A549 treated with GW870086 at 1 μM for 4 hours (cell line): ENCODE results near the gene TAS2R10. TPM values are rescaled to one million over a fixed set of nuclear protein-coding genes. Genes with fewer than 3 reads are reported as not detected.

Source experiments
- total RNA-seq: library from RNA; stranded (reverse); fragments of 200-300 nt; extraction: Qiagen RNA extraction; gene quantifications from 5 replicates; pipeline ENCODE4 v1.2.3, GENCODE V29; 2022; ENCODE audit warnings: low read depth

TAS2R10 gene, protein sequence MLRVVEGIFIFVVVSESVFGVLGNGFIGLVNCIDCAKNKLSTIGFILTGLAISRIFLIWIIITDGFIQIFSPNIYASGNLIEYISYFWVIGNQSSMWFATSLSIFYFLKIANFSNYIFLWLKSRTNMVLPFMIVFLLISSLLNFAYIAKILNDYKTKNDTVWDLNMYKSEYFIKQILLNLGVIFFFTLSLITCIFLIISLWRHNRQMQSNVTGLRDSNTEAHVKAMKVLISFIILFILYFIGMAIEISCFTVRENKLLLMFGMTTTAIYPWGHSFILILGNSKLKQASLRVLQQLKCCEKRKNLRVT
- total RNA-seq: not detected in 5 replicates

DNA sequence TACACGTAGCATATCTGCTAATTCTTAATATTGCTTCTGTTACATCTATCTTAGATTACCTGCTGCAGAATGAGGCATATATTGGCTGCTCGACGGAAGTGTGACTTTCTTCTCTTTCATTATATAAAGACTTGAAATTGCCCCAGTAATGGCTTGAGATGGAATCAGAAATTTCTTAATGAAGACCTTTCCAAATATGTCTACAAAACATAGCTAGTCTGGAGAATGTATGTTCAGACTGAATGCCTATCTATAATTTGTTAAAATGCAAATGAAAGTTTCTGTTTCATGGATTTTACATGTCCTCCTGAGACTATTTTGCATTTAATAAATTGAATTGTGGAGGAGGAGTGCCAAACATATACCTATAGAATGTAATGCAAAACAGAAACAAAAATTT, at the start of gene TAS2R10:
Gene TAS2R10 (minus strand): TSS at position 101 of the 400 bp plus-strand sequence. CDS start 89 bp downstream, at position 12.

DNA sequence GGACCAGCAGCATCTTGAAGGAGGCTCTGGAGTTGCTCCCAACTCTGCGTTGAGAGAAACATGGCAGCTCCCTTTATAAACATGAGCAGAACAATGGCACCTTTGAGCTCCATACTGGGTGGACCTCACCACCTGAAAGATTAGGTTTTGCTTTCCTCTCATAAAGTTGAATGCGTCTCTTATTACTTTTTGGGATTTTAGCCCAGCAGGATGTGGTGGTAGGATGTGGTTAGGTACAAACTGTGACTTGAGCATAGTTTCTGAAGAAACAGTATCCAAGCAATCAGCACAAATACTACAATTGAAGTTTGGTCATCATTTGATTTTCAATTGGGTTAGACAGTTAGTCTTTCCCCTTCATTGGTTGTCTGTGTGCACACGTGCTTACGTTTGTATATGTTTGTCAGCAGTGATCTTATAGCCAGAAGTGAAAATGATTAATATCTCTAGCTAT, 23.3 kb upstream of the TAS2R10 start, which contains the start of gene PRR4:
Gene PRR4 (minus strand): TSS at position 51 of the 454 bp plus-strand sequence. CDS start 38 bp downstream, at position 13.

DNA sequence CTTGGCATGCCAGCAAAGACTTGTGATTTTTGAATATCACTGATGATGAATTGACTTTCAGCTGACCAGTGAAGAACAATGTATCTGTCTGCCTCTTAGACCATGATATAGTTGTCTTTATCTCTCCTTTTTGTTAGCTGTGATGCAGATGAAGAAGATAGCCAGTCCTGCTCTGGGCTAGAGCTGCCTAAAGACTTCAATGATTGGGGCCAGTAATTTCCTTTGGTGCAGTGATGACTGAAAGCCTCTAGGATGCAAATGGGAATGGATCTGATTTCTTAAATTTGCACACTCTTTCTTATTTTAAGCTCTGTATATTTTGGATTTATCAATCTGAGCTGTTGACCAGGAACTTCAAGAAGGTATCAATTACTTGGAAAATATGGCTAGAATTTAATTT, 16.1 kb downstream of the TAS2R10 start, which contains the start of gene TAS2R9:
Gene TAS2R9 (minus strand): TSS at position 101 of the 400 bp plus-strand sequence. CDS start 93 bp downstream, at position 8.

GRCh38 chr12:10807186-10807585, 19.0 kb downstream of the TAS2R10 start, which contains the start of gene TAS2R8:
TSS of gene TAS2R8 (minus strand) at chr12:10807286. CDS start at chr12:10806980, 306 bp downstream.

DNA sequence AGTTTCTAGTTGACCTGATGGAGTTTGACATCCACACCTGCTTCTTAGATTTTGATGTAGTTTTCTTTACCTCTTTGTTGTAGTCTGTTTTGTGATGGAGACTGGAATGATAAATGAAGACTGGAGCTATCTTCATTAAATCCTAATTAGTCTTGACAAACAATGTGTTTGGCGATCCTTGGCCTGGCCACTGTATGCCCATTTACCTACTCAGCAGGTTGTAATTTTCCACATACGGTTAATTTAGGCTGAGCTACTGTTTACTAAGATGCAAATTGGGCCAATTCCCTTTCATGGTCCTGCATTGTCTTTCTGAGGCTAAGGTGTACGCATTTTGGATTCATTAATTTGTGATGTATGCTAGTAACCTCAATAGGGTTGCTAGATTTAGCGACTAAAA, 23.6 kb downstream of the TAS2R10 start, which contains the start of gene TAS2R7:
Gene TAS2R7 (minus strand): TSS at position 41 of the 400 bp plus-strand sequence. CDS start 57 bp downstream, outside the sequence.

Other genes with a start within 250 kb of the TAS2R10 start
- 48.5 to 60.4 TPM (median 51.3 TPM) in 5 replicates for gene MAGOHB, start 212.7 kb downstream of the TAS2R10 start, total RNA-seq
- 0.15 to 0.61 TPM (median 0.30 TPM) in 5 replicates for gene STYK1, start 152.3 kb downstream of the TAS2R10 start, total RNA-seq
- 239 to 276 TPM (median 268 TPM) in 5 replicates for gene YBX3, start 103.0 kb downstream of the TAS2R10 start, total RNA-seq
- gene TAS2R7, start 23.7 kb downstream of the TAS2R10 start, total RNA-seq: not detected in 5 replicates
- gene TAS2R8, start 19.1 kb downstream of the TAS2R10 start, total RNA-seq: not detected in 5 replicates
- not detected in 5 replicates for gene TAS2R9, start 16.2 kb downstream of the TAS2R10 start, total RNA-seq
- gene PRR4, start 23.1 kb upstream of the TAS2R10 start, total RNA-seq: 0.51 to 4.2 TPM (median 2.0 TPM) in 5 replicates
- 1.6 to 4.1 TPM (median 2.8 TPM) in 5 replicates for gene PRH1, start 57.9 kb upstream of the TAS2R10 start, total RNA-seq
- gene TAS2R13, start 83.2 kb upstream of the TAS2R10 start, total RNA-seq: not detected in 5 replicates
- not detected in 5 replicates for gene PRH2, start 102.9 kb upstream of the TAS2R10 start, total RNA-seq
- gene TAS2R14, start 112.9 kb upstream of the TAS2R10 start, total RNA-seq: 0.43 to 0.61 TPM (median 0.56 TPM) in 5 replicates
- not detected in 5 replicates for gene TAS2R50, start 160.6 kb upstream of the TAS2R10 start, total RNA-seq
- 0.09 to 0.21 TPM in 2 of 5 replicates, not detected in the others for gene TAS2R20, start 171.9 kb upstream of the TAS2R10 start, total RNA-seq
- 0.15 TPM in 1 of 5 replicates, not detected in the others for gene TAS2R19, start 196.3 kb upstream of the TAS2R10 start, total RNA-seq
- 0.13 to 0.15 TPM in 2 of 5 replicates, not detected in the others for gene TAS2R31, start 205.0 kb upstream of the TAS2R10 start, total RNA-seq
- gene TAS2R46, start 235.9 kb upstream of the TAS2R10 start, total RNA-seq: not detected in 5 replicates